ENCODE measurements around the gene FAM185A.
"Not testable (repeated sequence)": the region's sequence is repeated elsewhere in the genome, so short reads cannot be mapped to it uniquely, and the experiment has no call there.

FAM185A gene

GRCh38 chr7:102778663-102779062, 29.9 kb downstream of the FAM185A start:
- DNase-seq (ENCODE audit: low read depth): peak; percentile 5

DNA sequence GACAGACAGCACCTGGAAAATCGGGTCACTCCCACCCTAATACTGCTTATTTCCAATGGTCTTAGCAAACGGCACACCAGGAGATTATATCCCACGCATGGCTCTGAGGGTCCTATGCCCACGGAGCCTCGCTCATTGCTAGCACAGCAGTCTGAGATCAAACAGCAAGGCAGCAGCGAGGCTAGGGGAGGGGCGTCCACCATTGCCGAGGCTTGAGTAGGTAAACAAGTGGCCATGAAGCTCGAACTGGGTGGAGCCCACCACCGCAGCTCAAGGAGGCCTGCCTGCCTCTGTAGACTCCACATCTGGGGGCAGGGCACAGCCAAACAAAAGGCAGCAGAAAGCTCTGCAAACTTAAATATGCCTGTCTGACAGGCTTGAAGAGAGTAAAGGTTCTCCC, 32.1 kb downstream of the FAM185A start:
- not testable (repeated sequence) for DNase-seq (ENCODE audit: low read depth)

DNA sequence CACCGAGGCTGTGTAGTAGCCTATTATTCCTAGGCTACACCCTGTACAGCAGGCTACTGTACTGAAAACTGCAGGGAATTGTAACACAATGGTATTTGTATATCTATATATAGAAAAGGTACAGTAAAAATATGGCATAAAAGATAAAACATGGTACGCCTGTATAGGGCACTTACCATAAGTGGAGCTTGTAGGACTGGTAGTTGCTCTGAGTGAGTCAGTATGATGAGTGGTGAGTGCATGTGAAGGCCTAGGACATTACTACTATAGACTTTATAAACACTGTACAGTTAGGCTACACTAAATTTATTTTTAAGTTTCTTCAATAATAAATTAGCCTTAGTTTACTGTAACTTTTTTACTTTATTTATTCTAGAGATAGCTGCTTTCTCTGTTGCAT, 40.0 kb downstream of the FAM185A start:
- not testable (repeated sequence) for DNase-seq (ENCODE audit: low read depth)

DNA sequence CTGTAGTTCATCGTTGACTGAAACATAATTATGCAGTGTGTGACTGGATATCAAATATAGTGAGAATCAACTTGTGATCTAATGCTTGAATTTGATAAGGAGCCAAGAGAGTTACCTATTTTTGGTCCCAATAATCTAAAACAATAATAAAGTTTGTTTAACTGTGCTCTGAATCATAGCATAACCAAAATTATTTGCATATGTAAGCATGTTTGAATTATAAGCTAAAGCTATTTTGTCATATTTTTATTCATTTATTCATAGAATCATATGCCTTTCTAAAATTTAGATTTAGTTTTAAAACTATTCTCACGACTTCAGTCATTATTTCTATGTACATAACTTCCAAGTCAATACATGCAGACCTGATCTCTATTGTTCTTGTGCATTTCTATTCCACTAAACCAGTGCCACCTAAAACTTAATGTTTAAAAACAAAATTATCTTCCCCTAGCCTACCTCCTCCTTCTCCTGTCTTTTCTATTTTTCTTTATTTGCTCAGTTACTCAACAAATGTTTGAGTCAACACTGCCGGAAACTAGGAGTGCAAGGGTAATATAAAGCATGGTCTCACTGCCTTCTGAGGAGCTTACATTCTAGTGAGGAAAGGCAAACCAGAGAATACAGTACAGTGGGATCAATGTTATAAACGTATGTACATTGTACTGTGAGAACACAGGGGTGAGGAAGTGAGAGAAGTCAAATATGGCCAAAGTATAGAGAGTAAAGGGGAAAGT, 41.7 kb downstream of the FAM185A start:
- not testable (repeated sequence) for DNase-seq (ENCODE audit: low read depth)

DNA sequence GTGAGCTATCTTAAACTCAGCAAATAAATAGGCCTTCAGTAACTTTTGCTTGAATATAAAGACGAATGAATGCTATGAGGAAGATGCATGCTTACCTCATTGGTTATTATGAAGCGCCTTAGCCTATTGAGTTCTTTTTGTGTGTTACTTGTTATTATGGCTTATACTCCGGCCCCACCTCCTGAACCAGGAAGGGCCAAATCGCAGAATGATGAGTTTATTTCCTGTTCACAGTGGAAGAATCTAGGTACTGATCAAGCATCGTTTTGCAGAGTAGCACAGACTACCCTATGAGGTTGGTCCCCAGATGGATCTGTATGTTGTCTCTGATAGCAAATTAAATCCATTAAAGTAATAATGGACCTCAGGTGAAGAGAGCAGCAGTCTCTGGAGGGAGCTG, 42.6 kb downstream of the FAM185A start:
- not testable (repeated sequence) for DNase-seq (ENCODE audit: low read depth)

DNA sequence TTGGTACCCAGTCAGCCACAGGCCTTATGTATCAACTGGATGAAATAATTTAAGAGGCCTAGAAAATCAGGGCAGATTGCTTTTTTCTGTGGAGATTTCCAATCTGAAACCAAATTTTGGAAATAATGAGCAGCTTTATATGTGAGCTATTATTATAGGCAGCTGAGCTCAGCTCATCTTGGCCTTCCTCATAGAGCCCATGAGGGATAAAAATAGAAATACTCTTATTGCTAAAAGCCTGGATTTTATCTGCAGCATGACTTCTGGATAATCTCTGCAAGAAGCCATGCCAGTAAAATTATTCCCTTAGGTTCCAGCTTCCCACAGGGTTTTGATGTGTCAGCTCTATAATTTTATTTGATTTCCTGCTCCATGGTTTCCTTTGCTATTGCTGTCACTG, 43.0 kb downstream of the FAM185A start:
- not testable (repeated sequence) for DNase-seq (ENCODE audit: low read depth)

DNA sequence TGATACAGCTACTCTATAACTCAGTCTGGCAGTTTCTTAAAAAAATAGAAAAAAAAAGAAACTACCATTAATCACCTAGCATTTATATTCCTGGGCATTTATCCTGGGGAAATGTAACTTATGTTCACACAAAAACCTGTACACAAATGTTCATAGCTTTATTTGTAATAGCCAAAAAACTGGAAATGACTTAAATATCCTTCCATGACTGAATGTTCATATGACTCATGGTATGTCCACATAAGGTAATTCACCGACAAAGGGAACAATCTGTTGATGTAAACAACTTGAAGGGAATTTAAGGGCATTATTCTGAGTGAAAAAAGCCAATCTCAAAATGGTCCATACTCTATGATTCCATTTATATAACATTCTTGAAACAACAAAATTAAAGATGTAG, 45.8 kb downstream of the FAM185A start:
- DNase-seq (ENCODE audit: low read depth): not testable (repeated sequence)

DNA sequence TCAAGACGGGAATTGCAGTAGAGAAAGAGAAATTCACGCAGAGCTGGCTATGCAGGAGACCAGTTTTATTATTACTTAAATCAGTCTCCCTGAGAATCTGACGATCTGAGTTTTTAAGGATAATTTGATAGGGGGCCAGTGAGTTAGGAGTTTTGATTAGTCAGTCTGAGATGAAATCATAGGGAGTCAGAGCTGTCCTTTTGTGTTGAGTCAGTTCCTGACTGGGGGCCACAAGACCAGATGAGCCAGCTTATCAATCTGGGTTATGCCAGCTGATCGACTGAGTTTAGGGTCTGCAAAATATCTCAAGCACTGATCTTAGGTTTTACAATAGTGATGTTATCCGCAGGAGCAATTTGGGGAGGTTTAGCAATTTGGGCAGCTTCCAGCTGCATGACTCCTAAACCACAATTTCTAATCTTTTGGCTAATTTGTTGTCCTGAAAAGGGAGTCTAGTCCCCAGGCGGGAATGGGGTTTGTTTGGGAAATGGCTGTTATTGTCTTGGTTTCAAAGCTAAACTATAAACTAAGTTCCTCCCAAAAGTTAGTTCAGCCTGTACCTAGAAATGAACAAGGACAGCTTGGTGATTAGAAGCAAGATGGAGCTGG, 47.3 kb downstream of the FAM185A start:
- DNase-seq (ENCODE audit: low read depth): not testable (repeated sequence)

- no peak for DNase-seq (ENCODE audit: low read depth)
Measured at GRCh38 chr7:102806613-102807012, 57.8 kb downstream of the FAM185A start.

- no peak for DNase-seq (ENCODE audit: low read depth)
Measured at GRCh38 chr7:102810916-102811315, 62.1 kb downstream of the FAM185A start.

DNA sequence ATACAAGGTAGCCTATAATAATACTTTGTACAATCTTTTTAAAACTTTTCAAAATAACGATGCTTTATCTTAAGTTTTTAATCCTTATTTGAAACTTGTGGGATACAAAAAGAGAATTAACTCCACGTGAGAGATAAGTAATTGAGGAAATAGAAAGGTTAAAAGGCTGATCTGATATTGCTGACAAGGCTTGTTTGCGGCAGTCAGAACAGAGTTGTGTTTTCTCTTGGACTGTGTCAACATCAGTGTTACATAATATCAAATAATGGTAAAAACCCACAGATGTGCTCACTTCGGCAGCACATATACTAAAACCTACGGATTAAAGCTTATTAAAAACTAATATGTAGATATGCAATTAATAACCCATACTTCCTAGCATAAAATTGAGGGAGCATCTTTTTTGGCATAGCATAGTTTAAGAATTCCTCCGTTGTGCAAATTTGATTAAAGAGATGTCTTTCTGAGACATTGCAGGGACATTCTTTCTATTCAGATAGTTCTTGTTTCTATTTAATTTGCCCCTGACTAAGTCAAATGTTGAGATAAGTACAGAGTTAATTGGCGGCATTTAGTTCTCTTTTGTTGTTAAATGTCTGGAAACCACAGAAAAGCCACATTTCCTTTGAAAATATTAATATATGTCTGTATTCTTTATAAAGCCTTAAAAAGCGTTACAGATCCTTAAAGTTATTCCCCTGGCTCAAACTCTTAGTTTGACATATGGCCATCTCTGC, 63.3 kb downstream of the FAM185A start:
- no peak for DNase-seq (ENCODE audit: low read depth)

DNA sequence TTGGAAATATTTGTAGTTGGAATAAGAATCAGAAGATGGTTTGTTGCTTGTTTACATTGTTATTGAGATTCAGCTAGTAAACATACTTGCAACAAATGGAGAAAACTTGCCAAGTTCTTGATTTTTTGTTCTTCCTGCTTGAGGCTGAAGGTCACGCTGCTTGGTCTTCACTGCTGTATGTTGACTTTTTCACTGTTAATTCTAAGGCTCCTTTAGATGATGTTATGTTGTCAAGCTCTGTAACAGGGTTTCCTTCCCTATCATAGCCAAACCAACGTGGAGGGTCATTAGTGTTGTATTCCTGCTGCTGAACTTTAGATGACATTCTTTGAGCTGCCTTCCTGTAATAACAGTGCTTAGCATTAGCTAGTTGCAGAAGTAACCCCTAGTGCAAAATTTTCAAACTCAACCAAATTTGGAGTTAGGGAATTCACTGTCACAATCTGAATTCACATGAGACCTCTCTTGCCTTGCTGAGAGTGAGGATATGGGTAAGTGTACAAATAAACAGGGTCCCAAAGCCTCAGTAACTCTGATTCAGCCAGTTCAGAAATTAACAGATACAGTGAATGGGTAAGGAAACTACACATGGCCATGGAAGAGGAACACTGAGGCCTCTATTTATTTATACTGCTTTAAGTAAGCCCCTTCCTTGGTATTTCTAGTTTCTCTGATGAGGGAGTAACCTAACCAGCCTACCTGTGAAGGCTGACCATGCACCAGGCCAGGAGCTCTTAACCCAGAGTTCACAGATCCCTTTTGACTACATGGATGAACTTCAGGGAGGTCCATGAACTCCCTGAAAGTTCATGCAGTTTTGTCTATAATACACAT, 64.6 kb downstream of the FAM185A start:
- DNase-seq (ENCODE audit: low read depth): no peak

DNA sequence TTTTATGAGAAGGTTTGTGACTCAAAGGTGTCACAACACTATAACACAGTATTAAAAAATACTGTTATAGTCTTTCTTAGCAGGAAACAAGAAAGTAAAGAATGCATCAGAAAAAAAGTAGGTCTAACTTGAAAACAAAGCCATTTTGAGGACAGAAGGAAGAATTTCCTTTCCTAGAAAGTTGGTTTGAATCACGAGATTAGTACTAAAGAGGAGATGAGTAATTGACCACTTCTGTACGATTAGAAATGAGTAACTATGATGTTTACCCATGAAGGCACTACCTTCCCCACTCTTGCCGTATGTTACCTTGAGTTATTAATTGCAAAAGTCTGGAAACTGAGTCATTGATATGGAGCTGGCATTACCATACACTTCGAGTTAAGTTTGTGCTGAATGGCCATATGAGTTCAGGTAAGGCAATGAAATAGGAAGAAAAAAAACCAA, 65.2 kb downstream of the FAM185A start:
- no peak for DNase-seq (ENCODE audit: low read depth)

GRCh38 chr7:102817616-102818573, 69.1 kb downstream of the FAM185A start:
- no peak for DNase-seq (ENCODE audit: low read depth)

DNA sequence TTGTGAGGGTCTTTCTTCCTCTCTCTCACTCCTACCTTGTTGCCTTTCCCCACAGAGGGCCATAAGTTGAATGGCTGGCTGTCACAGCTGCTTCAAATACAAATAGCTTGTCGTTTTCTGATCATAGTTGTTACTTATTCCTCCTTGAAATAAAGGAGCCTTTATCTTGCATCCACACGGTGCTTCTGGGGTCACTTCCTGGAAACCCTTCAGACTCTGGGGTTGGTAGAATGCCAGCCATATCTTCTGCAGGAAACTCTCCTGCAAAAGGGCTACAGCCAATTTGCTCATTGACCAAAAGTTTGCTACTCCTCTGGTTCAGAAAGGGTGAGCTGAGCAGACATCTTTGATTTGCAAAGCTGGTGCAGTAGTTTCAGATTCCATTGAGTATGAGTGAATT, 70.4 kb downstream of the FAM185A start:
- no peak for DNase-seq (ENCODE audit: low read depth)

DNA sequence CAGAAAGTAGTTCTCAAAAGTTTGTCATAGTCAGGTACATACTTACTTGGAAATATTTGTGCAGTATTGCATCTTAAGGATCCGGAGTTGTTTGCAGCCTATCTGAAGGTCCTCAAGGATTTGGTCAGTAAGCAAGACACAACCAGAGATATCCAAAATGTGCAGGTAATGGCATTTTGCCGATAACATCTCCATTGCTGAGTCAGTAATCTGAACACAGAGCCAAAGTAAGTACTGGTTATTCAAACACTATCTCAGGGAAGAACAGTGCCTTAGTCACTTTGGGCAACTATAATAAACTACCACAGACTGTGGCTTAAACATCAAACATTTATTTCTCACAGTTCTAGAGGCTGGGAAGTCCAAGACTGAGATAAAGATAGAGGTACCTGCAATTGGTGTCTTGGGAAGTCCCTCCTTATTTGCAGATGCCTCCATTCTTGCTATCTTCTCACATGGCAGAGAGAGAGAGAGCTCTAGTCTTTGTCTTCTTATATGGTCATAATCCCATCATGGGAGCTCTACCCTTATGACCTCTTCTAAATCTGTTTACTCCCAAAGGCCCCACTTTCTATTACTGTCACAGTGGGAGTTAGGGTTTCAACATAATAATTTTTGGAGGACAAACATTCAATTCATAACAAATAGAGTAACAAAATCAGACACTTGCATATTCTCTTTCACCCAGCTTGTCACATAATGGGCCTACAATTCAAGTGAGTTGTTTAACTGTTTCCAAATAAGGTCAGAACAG, 73.4 kb downstream of the FAM185A start:
- DNase-seq (ENCODE audit: low read depth): no peak

- no peak for DNase-seq (ENCODE audit: low read depth)
Measured at GRCh38 chr7:102823390-102824119, 74.8 kb downstream of the FAM185A start.

DNA sequence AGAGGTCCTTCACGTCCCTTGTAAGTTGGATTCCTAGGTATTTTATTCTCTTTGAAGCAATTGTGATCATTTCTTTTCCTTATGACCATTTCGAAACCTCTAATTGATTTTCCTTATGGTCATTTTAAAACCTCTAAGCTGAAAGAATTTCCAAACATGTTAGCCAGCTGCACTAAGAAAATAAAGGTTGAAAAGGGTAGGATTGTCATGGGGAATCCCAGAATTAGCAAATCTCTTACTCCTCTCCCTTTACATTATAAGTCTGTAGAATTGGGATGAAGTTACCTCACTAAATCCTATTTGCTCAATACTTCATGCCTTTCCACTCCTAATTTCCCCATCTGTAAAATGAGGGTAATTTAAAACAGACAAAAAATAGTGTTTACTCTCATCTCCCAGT, 79.5 kb downstream of the FAM185A start:
- DNase-seq (ENCODE audit: low read depth): no peak

- DNase-seq (ENCODE audit: low read depth): no peak
Measured at GRCh38 chr7:102829075-102829474, 80.3 kb downstream of the FAM185A start.

DNA sequence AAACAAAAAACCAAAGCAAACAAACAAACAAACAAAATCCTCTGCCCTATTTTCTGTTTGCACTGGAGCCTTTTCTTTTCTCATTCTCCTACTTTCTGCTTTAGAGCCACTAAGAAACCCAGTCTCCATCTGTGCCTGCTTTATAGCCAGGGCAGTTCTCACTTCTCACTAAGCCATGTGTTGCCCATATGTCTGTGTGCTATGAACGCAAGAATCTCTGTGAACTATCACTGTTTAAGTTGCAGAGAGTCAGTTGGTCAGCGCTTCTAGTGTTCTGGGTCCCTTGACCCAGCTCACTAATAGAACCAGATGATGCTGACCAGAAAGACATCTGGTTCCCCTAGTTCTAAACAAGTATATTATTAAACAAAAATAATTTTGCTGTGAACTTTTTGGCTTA, 81.4 kb downstream of the FAM185A start:
- DNase-seq (ENCODE audit: low read depth): peak; percentile 65

All from fibroblast of the conjunctiva (primary cell).